H9 (cell line): ENCODE measurements around the gene DNAJC11. TPM values are rescaled to one million over a fixed set of nuclear protein-coding genes. Genes with fewer than 3 reads are reported as not detected.

ENCODE experiments used
- DNase-seq: peaks from one replicate; pipeline ENCODE4 v3.0.0-alpha.2; 2017
- H2AFZ ChIP-seq: one replicate; pipeline ENCODE4 v1.6.1; 2013; ENCODE audit warnings: mild to moderate bottlenecking, low read length, control low read depth, moderate library complexity
- H2AK5ac ChIP-seq: 2 replicates; pipeline ENCODE4 v1.6.1; 2013; ENCODE audit warnings: low read length, control low read depth, mixed read lengths; ENCODE audit not compliant: insufficient read length
- H2BK120ac ChIP-seq: one replicate; pipeline ENCODE4 v1.6.1; 2013; ENCODE audit warnings: low read depth, mild to moderate bottlenecking, low read length, control low read depth, inconsistent platforms; ENCODE audit not compliant: poor library complexity, severe bottlenecking
- H2BK12ac ChIP-seq: 2 replicates; pipeline ENCODE4 v1.6.1; 2013; ENCODE audit warnings: low read length, control low read depth, mixed read lengths, low read depth; ENCODE audit not compliant: insufficient read length
- H2BK15ac ChIP-seq: 2 replicates; pipeline ENCODE4 v1.6.1; 2013; ENCODE audit warnings: low read depth, low read length, control low read depth
- H2BK20ac ChIP-seq: one replicate; pipeline ENCODE4 v1.6.1; 2013; ENCODE audit warnings: low read depth, mild to moderate bottlenecking, low read length, control low read depth, inconsistent platforms; ENCODE audit not compliant: poor library complexity, severe bottlenecking
- H2BK5ac ChIP-seq: 2 replicates; pipeline ENCODE4 v1.6.1; 2013; ENCODE audit warnings: low read length, control low read depth, mixed read lengths; ENCODE audit not compliant: insufficient read length
- H3K14ac ChIP-seq: 2 replicates; pipeline ENCODE4 v1.6.1; 2013; ENCODE audit warnings: low read length, control low read depth; ENCODE audit not compliant: insufficient read depth
- H3K18ac ChIP-seq: 2 replicates; pipeline ENCODE4 v1.6.1; 2013; ENCODE audit warnings: low read depth, mild to moderate bottlenecking, mixed read lengths, low read length, control low read depth; ENCODE audit not compliant: insufficient read length
- H3K23ac ChIP-seq: 2 replicates; pipeline ENCODE4 v1.6.1; 2013; ENCODE audit warnings: low read length, control low read depth, mixed read lengths, low read depth; ENCODE audit not compliant: insufficient read length
- H3K23me2 ChIP-seq: 2 replicates; pipeline ENCODE4 v1.6.1; 2013; ENCODE audit warnings: low read depth, mild to moderate bottlenecking, mixed read lengths, low read length, control low read depth; ENCODE audit not compliant: insufficient read length, poor library complexity, severe bottlenecking
- H3K27ac ChIP-seq: 2 replicates; pipeline ENCODE4 v1.5.1; 2013; ENCODE audit warnings: low read length, control low read depth, mixed read lengths, low read depth; ENCODE audit not compliant: insufficient read length
- H3K27me3 ChIP-seq: 2 replicates; pipeline ENCODE4 v1.6.1; 2013; ENCODE audit warnings: low read length, control low read depth, inconsistent platforms; ENCODE audit not compliant: insufficient read depth
- H3K4ac ChIP-seq: 2 replicates; pipeline ENCODE4 v1.6.1; 2013; ENCODE audit warnings: low read depth, mild to moderate bottlenecking, control low read depth, inconsistent platforms, low read length, moderate library complexity
- H3K4me1 ChIP-seq: 2 replicates; pipeline ENCODE4 v1.6.1; 2013; ENCODE audit warnings: low read length, control low read depth, inconsistent platforms; ENCODE audit not compliant: insufficient read depth
- H3K4me2 ChIP-seq: 2 replicates; pipeline ENCODE4 v1.6.1; 2013; ENCODE audit warnings: low read length, control low read depth, mixed read lengths; ENCODE audit not compliant: insufficient read length, insufficient read depth
- H3K56ac ChIP-seq: 2 replicates; pipeline ENCODE4 v1.6.1; 2013; ENCODE audit warnings: low read depth, mild to moderate bottlenecking, mixed read lengths, low read length, control low read depth; ENCODE audit not compliant: insufficient read length
- H3K79me1 ChIP-seq: 2 replicates; pipeline ENCODE4 v1.6.1; 2013; ENCODE audit warnings: low read depth, mild to moderate bottlenecking, moderate library complexity, low read length, control low read depth, inconsistent platforms; ENCODE audit not compliant: insufficient read depth, poor library complexity, severe bottlenecking
- H3K79me2 ChIP-seq: 2 replicates; pipeline ENCODE4 v1.6.1; 2013; ENCODE audit warnings: low read length, control low read depth, inconsistent platforms; ENCODE audit not compliant: insufficient read depth
- H3K9ac ChIP-seq: 2 replicates; pipeline ENCODE4 v1.6.1; 2013; ENCODE audit warnings: low read length, control low read depth, mixed read lengths; ENCODE audit not compliant: insufficient read length; ENCODE audit errors: extremely low read depth
- H3K9me3 ChIP-seq: one replicate; pipeline ENCODE4 v1.6.1; 2013; ENCODE audit warnings: low read depth, low read length, inconsistent platforms; ENCODE audit not compliant: control insufficient read depth
- H3T11ph ChIP-seq: one replicate; pipeline ENCODE4 v1.6.1; 2013; ENCODE audit warnings: mild to moderate bottlenecking, low read length, control low read depth, inconsistent platforms
- H4K20me1 ChIP-seq: one replicate; pipeline ENCODE4 v1.6.1; 2013; ENCODE audit not compliant: control insufficient read depth, insufficient read length, insufficient read depth
- H4K5ac ChIP-seq: 2 replicates; pipeline ENCODE4 v1.6.1; 2013; ENCODE audit warnings: low read depth, mild to moderate bottlenecking, mixed read lengths, low read length, control low read depth; ENCODE audit not compliant: insufficient read length
- H4K8ac ChIP-seq: replicated peaks from 2 replicates; pipeline ENCODE4 v1.6.1; 2013; ENCODE audit warnings: low read length, control low read depth, mixed read lengths, low read depth; ENCODE audit not compliant: insufficient read length
- H4K91ac ChIP-seq: 2 replicates; pipeline ENCODE4 v1.6.1; 2013; ENCODE audit warnings: low read depth, mild to moderate bottlenecking, moderate library complexity, mixed read lengths, low read length, control low read depth; ENCODE audit not compliant: insufficient read length
- H3K27ac Mint-ChIP-seq, 3 experiments: 2 replicates in 2 of 3; 3 replicates in 1 of 3; pipeline ENCODE4 v1.8.0; 2020 to 2021; ENCODE audit warnings: mixed read lengths in 3 of 3, mild to moderate bottlenecking in 1 of 3, moderate library complexity in 1 of 3
- H3K27me3 Mint-ChIP-seq: 2 replicates; pipeline ENCODE4 v1.8.0; 2021; ENCODE audit warnings: low read depth, mild to moderate bottlenecking, moderate library complexity, mixed read lengths
- H3K36me3 Mint-ChIP-seq, 3 experiments: 2 replicates in 2 of 3; 3 replicates in 1 of 3; pipeline ENCODE4 v1.8.0; 2020 to 2021; ENCODE audit warnings: low read depth in 3 of 3, mixed read lengths in 3 of 3; ENCODE audit not compliant: insufficient read depth in 1 of 3
- H3K4me1 Mint-ChIP-seq, 2 experiments: 2 replicates each; pipeline ENCODE4 v1.8.0; 2020; ENCODE audit warnings: mixed read lengths in 2 of 2
- H3K4me3 Mint-ChIP-seq, 2 experiments: 2 replicates in 1 of 2; 3 replicates in 1 of 2; pipeline ENCODE4 v1.8.0; 2020 to 2021; ENCODE audit warnings: mild to moderate bottlenecking in 2 of 2, mixed read lengths in 2 of 2, moderate library complexity in 1 of 2
- H3K9me3 Mint-ChIP-seq, 2 experiments: 2 replicates in 1 of 2; 3 replicates in 1 of 2; pipeline ENCODE4 v1.8.0; 2020; ENCODE audit warnings: mild to moderate bottlenecking in 2 of 2, mixed read lengths in 2 of 2, moderate library complexity in 1 of 2
- WGBS: extraction: QIAGEN DNeasy Blood & Tissue Kit; methylation state at CpG from one replicate; pipeline ENCODE4 v1.1.7; 2013; ENCODE audit warnings: missing lambda C conversion rate, low lambda C conversion rate, mixed read lengths; ENCODE audit not compliant: insufficient read length; ENCODE audit errors: extremely low coverage; 5-methylcytosine and 5-hydroxymethylcytosine counted together
- total RNA-seq: library from RNA; stranded (reverse); gene quantifications from 2 replicates; pipeline ENCODE4 v1.2.1, GENCODE V29; 2021
- TF ChIP-seq, protein P1 (sequence below): fragments of 200-600 bp; sonication (generic); conservative IDR thresholded peaks from 3 replicates; pipeline ENCODE4 v1.8.0; 2021; ENCODE audit warnings: antibody characterized with exemption, mild to moderate bottlenecking

Gene DNAJC11
- total RNA-seq, 1 experiment from 2014 or later = 88.5 TPM

DNA sequence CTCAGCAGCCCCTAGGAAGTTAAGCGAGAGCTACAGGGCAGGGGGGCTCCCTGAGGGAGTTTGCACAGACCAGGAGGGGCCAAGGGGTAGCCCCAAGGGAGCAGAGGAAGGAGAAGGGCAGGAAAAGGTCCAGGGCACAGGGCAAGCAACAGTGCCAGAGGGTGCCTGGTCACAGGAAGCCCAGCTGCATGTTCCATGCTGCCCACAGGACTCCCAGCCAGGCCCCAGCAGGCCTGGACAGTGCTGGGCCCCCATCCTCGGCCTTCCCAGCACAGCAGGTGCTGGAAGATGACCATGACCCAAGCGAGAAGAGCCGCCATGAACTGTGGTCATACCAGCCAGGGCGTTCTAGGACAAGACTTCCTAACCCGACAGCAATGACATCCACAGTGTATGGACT is 110.0 kb downstream of the DNAJC11 start:
- Histone ChIP-seq H2AFZ (no peak overlapping the region), H2BK12ac (no peak overlapping the region), H4K8ac (no peak overlapping the region), H3K18ac (no peak overlapping the region), H3K27ac (no peak overlapping the region), H3K56ac (no peak overlapping the region), H3T11ph (no peak overlapping the region), H2AK5ac (no peak overlapping the region), H2BK20ac (no peak overlapping the region), H3K14ac (no peak overlapping the region), H3K79me1 (no peaks in the 10 kb centered on the region), H2BK120ac (no peak overlapping the region), H3K9ac (no peak overlapping the region), H3K23me2 (no peaks in the 10 kb centered on the region), H4K91ac (no peak overlapping the region), H2BK5ac (no peak overlapping the region), H4K20me1 (no peaks in the 10 kb centered on the region), H4K5ac (no peak overlapping the region), H3K4me1 (no peaks in the 10 kb centered on the region), H3K4ac (no peak overlapping the region), H3K9me3 (no peaks in the 10 kb centered on the region), H3K79me2 (no peaks in the 10 kb centered on the region), H3K27me3 (no peaks in the 10 kb centered on the region), H3K23ac (no peak overlapping the region), H2BK15ac (no peak overlapping the region), H3K4me2 (no peak overlapping the region)
- DNase-seq = no peak
- H3K36me3 Mint-ChIP-seq = peaks cover 25 to 68% (median 60%) of the 10 kb centered on the region in 3 experiments; a peak in 6 of 7 replicates
- H3K4me3 Mint-ChIP-seq = no peak overlapping the region
- H3K27ac Mint-ChIP-seq = peak overlapping the region in 1 of 3 experiments; percentile 81; a peak in 1 of 7 replicates
- H3K27me3 Mint-ChIP-seq = no peaks in the 10 kb centered on the region
- TF ChIP-seq, protein P1, sequence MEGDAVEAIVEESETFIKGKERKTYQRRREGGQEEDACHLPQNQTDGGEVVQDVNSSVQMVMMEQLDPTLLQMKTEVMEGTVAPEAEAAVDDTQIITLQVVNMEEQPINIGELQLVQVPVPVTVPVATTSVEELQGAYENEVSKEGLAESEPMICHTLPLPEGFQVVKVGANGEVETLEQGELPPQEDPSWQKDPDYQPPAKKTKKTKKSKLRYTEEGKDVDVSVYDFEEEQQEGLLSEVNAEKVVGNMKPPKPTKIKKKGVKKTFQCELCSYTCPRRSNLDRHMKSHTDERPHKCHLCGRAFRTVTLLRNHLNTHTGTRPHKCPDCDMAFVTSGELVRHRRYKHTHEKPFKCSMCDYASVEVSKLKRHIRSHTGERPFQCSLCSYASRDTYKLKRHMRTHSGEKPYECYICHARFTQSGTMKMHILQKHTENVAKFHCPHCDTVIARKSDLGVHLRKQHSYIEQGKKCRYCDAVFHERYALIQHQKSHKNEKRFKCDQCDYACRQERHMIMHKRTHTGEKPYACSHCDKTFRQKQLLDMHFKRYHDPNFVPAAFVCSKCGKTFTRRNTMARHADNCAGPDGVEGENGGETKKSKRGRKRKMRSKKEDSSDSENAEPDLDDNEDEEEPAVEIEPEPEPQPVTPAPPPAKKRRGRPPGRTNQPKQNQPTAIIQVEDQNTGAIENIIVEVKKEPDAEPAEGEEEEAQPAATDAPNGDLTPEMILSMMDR = no peak
- WGBS = no CpG with 5 or more reads among the region's 6 CpGs
- H3K4me1 Mint-ChIP-seq = no peaks in the 10 kb centered on the region
- H3K9me3 Mint-ChIP-seq = no peaks in the 10 kb centered on the region
